ENCODE data around the gene SCN1A.

SCN1A gene

GRCh38 chr2:166147883-166148282, 20.1 kb upstream of the SCN1A start:
- no peaks in the 10 kb centered on the region for H4K20me1 ChIP-seq (ENCODE audit: insufficient read depth, low read length, poor library complexity, severe bottlenecking)
- no peak overlapping the region for H3K9ac ChIP-seq (ENCODE audit: low read depth, low read length, poor library complexity, severe bottlenecking)
- H3K9me3 ChIP-seq (ENCODE audit: insufficient read depth, low read depth, low read length), result no peaks in the 10 kb centered on the region
- H3K9me2 ChIP-seq (replicated peaks; ENCODE audit: low read depth, low read length), result no peaks in the 10 kb centered on the region
- no peaks in the 10 kb centered on the region for H3K36me3 ChIP-seq (ENCODE audit: insufficient read depth, low read length)
- no peak overlapping the region for H3K4me2 ChIP-seq (ENCODE audit: low read depth, low read length, poor library complexity, severe bottlenecking)
- no peaks in the 10 kb centered on the region for H3K4me1 ChIP-seq (ENCODE audit: insufficient read depth, low read length, poor library complexity, severe bottlenecking)
- no peak overlapping the region for H2AFZ ChIP-seq (ENCODE audit: low read length)
- no peaks in the 10 kb centered on the region for H3K27me3 ChIP-seq (ENCODE audit: insufficient read depth, low read length, poor library complexity, severe bottlenecking)
- no peak overlapping the region for H3K4me3 ChIP-seq (ENCODE audit: low read length, poor library complexity, severe bottlenecking)
- H3F3A ChIP-seq (ENCODE audit: low read depth), result no peaks in the 10 kb centered on the region
- TF ChIP-seq EZH2phosphoT487 (IDR thresholded peaks at IDR 0.05; ENCODE audit: borderline replicate concordance) (no peak), CTCF (conservative IDR thresholded peaks at IDR 0.05; ENCODE audit: low read length) (no peak)
- H3K79me2 ChIP-seq (ENCODE audit: insufficient read depth, low read length), result no peaks in the 10 kb centered on the region

- TF ChIP-seq EZH2phosphoT487 (IDR thresholded peaks at IDR 0.05; ENCODE audit: borderline replicate concordance), result no peak
- no peak for TF ChIP-seq CTCF (conservative IDR thresholded peaks at IDR 0.05; ENCODE audit: low read length)
- Histone ChIP-seq H3K4me1 (ENCODE audit: insufficient read depth, low read length, poor library complexity, severe bottlenecking) (no peaks in the 10 kb centered on the region), H3K9me3 (ENCODE audit: insufficient read depth, low read depth, low read length) (no peaks in the 10 kb centered on the region), H3K9ac (ENCODE audit: low read depth, low read length, poor library complexity, severe bottlenecking) (no peak overlapping the region), H3K27me3 (ENCODE audit: insufficient read depth, low read length, poor library complexity, severe bottlenecking) (no peaks in the 10 kb centered on the region), H3F3A (ENCODE audit: low read depth) (no peaks in the 10 kb centered on the region), H3K9me2 (replicated peaks; ENCODE audit: low read depth, low read length) (no peaks in the 10 kb centered on the region), H3K36me3 (ENCODE audit: insufficient read depth, low read length) (no peaks in the 10 kb centered on the region), H3K4me2 (ENCODE audit: low read depth, low read length, poor library complexity, severe bottlenecking) (no peak overlapping the region), H4K20me1 (ENCODE audit: insufficient read depth, low read length, poor library complexity, severe bottlenecking) (no peaks in the 10 kb centered on the region), H3K4me3 (ENCODE audit: low read length, poor library complexity, severe bottlenecking) (no peak overlapping the region), H2AFZ (ENCODE audit: low read length) (no peak overlapping the region), H3K79me2 (ENCODE audit: insufficient read depth, low read length) (no peaks in the 10 kb centered on the region)
These were observed 16.3 kb upstream of the SCN1A start for GRCh38 chr2:166144071-166144470.

- Histone ChIP-seq H4K20me1 (ENCODE audit: insufficient read depth, low read length, poor library complexity, severe bottlenecking) (no peaks in the 10 kb centered on the region), H3F3A (ENCODE audit: low read depth) (no peaks in the 10 kb centered on the region), H3K27me3 (ENCODE audit: insufficient read depth, low read length, poor library complexity, severe bottlenecking) (no peaks in the 10 kb centered on the region), H3K4me3 (ENCODE audit: low read length, poor library complexity, severe bottlenecking) (no peak overlapping the region), H3K79me2 (ENCODE audit: insufficient read depth, low read length) (no peaks in the 10 kb centered on the region), H3K4me2 (ENCODE audit: low read depth, low read length, poor library complexity, severe bottlenecking) (no peak overlapping the region), H3K36me3 (ENCODE audit: insufficient read depth, low read length) (no peaks in the 10 kb centered on the region), H3K9ac (ENCODE audit: low read depth, low read length, poor library complexity, severe bottlenecking) (no peak overlapping the region), H3K9me2 (replicated peaks; ENCODE audit: low read depth, low read length) (no peaks in the 10 kb centered on the region), H3K4me1 (ENCODE audit: insufficient read depth, low read length, poor library complexity, severe bottlenecking) (no peaks in the 10 kb centered on the region), H3K9me3 (ENCODE audit: insufficient read depth, low read depth, low read length) (no peaks in the 10 kb centered on the region), H2AFZ (ENCODE audit: low read length) (no peak overlapping the region)
- TF ChIP-seq EZH2phosphoT487 (IDR thresholded peaks at IDR 0.05; ENCODE audit: borderline replicate concordance) (no peak), CTCF (conservative IDR thresholded peaks at IDR 0.05; ENCODE audit: low read length) (no peak)
These were observed 13.1 kb upstream of the SCN1A start for GRCh38 chr2:166140932-166141331.

Measured in Loucy (cell line).